NCI-H1436 treated with DMSO at 0.1 percent for 48 hours (cell line): ENCODE results near the gene THAP4.

Source experiments
- DNase-seq: peaks from one replicate; lab custom pipeline; 2025; lab: John Stamatoyannopoulos, UW

Gene THAP4

DNA sequence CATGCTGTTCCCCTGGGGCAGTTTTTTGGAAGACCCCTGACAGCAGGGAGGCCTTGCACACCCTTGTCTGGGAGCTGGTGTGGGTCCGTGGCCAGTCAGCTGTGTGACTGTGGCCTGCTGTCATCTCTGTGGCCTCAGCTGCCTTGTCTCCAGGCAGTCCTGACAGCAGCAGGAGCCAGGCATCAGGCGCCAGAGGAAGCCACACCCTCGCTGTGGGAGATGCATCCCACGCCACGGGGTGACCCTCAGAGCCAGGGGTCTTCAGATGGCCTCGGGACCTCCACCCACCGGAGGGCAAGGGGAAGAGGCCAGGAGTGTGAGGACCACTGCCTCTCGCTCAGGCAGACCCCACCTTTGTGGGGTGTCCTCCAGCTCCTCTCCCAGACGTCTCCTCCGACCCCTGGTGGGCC, 73.4 kb downstream of the THAP4 start:
- DNase-seq: no peak

DNA sequence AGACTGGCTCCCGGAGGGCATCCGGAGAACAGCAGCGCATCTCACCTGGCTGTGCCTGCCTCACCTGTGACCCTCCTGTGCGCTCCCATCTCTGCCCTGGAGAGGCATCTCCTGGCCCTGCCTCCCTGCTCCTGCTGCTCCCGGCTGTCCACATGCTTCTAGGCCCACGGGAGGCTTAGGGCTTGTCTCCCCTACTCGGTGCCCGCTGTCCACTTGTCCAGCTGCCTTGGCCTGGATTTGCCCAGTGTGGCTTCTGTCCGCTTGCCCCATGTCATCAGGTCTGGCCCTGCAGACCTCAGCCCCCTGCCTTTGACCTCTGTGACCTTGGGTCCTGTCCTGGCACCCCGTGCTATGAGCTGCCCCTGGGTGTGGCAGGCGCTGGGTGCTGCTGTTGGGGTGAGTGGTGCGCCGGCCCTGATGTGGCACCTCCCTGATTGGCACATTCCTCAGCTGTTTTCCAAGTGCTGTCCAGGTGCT, 73.9 kb downstream of the THAP4 start:
- no peak for DNase-seq

DNA sequence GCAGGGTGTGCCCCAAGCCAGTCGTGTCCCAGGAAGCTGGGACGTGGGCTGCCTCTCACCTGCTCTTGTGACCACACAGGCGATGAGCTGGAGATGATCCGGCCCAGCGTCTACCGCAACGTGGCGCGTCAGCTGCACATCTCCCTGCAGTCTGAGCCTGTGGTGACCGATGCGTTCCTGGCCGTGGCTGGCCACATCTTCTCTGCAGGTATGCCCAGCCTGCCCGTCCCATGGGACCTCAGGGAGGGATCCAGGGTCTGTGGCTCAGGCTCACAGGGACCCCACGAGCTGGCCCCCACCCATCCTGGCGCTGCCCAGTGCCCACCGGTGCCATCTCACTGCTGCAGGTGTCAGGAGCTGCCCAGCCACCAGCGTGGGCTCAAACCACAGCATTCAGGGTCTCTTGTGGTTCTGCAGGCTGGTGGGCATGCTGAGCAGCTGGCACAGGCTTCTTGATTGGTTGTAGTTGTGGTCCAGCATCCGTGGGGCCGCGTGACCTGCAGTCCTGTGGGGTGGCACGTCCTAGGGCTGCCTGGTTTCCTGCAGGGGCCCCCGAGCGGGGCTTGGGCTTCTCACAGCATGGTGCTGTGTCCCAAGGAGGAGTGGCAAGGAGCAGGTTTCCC, 74.6 kb downstream of the THAP4 start:
- DNase-seq: no peak

DNA sequence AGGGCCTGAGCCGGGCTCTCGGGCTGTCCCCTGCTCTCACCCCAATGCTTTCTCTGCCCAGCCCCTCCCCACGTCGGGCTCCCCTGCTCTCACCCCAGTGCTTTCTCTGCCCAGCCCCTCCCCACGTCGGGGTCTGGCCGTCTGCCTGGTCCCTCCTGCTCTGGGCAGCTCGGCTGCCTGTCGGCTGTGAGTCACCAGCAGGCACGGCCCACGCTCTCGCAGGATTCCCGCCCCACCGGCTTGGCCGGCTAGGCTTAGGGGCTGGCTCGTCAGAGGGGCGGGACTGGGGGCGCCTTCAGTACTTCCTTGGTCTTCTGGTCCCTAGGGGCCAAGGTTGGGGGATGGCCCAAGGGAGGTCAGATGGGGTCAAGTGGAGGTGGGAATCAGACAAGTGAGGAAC, 75.1 kb downstream of the THAP4 start:
- DNase-seq: no peak

DNA sequence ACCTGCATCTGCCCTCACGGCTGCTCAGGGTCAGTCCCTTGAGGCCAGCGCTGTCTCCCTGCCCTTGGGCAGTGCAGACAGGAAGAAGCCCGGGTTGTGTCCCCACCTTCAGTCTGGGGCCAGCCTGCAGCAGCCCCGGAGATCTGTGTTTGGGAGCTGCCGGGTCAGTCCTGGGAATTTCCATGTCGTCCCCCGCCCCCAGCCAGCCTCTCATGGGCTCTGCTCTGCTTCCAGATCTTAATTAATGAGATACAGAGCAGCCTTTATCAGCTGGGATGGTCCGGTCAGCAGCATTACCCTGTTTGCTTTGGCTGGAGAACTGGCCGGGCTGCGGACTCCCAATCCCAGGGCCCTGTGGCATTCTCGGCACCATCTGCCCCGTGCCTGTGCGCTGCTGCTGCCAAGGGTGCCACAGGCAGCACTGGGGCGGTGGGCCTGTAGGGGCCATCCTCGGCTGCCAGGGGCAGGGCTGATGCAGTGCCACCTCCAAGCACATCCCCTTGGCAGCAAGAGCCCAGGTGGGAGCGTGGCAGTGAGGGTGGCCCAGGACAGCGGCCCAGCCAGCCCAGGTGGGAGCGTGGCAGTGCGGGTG, 76.0 kb downstream of the THAP4 start:
- DNase-seq: no peak

DNA sequence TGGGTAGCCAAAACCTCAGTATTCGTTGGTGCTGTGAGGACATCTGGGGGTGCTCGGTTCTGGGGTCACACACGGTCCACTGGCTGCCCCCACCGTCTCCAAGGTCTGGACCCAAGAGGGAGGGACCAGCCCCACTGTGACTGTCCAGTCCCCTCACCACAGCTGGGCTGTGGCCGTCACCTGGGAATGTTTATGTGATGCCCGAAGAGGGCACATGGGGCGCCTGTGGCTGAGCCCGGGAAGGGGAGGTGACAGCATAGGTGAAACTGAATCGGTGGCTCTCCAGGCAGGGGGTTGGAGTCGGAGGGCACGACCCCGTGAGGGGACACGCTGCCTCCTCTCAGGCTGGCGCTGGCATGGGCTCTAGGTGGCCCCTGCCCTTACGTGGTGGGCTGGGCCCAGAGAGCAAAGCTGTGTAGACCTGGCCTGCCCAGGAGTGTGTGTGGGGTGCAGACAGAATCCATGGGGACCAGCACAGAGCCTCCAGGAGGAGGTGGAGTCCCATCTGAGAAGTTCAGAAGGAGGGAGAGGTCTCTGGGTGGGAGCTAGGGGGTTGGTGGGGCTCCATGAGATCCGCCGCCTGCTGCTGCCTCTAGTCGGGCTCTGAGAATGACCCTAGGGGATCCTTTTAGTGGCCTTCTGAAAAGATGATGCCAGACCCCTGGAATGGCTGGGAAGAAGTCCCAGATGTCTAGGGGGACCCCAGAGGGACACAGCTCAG, 76.6 kb downstream of the THAP4 start:
- no peak for DNase-seq

DNA sequence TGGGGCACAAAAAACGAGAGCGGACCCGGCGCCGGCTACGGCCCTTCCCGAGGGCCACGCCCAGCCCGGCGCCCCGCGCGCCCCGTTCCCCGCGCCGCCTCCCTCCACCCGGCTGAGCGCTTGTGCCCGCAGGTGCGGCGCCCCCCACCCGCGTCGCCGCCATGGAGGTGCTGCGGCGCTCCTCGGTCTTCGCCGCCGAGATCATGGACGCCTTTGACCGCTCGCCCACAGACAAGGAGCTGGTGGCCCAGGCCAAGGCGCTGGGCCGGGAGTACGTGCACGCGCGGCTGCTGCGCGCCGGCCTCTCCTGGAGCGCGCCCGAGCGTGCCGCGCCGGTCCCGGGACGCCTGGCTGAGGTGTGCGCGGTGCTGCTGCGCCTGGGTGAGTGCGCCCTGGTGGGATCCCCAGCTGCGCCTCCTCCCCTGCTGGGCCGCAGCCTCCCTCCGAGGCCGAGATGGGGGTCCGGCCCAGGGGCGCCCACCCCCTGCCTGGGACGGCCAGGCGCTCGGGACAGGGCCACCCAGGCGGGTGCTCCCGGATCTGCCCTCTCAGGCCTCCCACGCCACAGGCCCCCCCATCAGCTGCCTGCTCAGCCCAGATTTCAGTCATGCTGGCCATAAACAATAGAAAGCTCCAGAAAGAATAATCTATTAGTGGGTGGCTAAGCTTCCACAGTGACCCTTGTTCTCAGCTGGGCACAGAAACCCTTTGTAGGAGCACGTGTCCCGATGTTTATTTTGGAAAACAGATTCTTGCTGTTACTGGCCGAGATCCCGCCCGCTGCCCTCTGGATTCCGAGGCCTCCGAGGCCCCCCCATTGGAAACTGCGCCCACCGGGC, 77.4 kb downstream of the THAP4 start:
- no peak for DNase-seq

DNA sequence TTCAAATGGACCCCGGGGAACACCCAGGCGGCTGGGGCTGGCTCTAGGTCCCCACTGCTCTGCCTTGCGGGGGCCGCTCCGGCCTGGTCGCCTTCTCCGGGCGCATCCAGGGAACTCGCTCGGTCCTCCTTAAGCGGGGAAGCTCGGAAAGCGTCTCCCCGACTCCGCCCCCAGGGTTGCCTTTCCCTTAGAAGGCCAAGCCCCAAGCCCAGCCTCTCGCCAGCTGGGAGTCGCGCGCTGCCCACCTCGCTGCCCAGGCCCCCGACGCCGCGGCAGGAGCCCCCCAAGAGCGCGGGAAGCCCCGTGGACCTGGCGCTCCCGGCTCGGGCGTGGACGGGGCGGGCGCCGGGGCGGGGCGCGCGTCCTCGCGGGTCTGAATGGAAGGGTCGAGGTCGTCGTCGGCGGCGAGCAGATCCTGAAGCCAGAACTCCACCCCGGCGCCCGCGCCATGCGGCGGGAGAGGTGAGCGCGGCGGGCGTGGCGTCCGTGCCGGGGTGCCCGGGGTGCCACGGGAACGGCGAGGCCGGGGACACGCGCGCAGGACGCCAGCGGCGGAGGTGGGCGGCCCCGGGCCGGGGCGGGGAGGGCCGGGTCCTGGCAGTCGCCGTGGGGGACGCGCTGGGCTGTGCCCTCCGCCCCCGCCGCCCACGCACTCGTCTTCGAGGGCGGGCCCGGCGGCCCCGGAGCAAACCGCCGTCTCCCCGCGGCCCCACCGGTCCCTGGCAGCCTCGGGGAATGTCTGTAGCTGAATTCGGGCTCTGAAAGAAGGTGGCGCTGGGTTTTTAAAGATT, 78.2 kb downstream of the THAP4 start, which contains the start of gene BOK:
BOK (plus strand) TSS at position 214 of the 791 bp plus-strand sequence. CDS start 739 bp downstream, outside the sequence.
- no peak for DNase-seq

DNA sequence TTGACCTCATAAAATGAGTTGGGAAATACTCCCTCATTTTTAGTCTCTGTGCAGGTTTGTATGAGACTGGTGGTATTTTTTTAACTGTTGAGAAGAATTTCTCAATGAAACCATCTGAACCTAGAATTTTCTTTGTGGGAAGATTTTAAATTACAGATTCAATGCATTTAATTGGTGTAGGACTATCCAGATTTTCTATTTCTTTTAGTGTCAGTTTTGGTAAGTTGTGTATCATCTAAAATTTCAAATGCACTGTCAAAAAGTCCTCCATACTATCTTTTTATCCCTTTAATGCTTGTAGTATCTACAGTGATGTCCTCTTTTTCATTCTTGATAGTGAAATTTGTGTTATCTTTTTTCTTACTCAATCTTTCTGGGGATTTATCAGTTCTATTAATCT, 80.2 kb downstream of the THAP4 start:
- no peak for DNase-seq

DNA sequence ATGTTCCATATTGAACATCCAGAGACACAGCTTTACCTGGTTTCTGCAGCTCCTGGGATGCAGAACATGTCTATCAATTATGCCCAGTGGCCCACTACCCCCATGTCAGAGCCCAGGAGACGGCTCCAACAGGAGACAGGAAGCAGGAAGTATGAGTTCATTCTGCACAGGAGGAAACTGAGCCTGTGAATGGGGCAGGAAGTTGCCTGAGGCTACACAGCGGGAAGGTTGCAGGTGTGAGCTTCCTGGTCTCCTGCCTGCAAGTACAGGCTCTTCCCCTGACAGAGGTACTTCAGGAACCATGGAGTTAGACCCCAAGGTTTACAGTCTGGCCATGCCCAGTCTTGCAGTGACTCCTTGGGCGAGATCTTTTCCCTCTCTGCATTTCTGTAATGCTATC, 81.2 kb downstream of the THAP4 start:
- DNase-seq: no peak

DNA sequence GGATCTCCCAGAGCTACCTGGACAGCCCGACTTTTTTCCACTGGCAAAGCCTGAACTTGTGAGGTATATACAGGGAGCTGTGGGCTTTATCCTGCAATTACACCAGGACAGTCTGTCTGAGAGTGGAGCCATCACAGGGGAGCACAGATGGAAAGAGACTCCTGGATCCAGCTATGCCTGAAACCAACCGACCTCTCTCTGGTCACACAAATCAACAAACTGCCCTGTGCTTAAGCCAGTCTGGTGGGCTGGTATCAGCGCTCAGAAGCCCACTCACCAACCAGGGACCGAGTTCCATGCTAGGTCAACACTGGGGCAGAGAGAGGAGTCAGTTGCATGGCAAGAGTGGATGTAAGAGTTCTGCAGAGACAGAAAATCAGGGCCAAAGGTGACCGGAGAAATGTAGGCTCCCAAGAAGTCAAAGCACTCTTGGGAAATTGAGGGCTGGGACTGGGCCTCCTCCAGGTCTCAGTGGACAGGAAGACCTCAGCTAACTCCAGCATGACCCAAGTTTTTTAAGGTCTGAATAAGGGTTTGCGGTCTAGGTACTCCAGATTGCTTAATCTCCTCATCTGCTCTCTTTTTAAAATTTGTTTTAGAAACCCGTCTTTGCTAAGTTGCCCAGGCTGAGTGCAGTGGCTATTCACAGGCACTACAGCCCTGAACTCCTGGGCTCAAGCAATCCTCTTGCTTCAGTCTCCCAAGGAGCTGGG, 82.2 kb downstream of the THAP4 start:
- no peak for DNase-seq

DNA sequence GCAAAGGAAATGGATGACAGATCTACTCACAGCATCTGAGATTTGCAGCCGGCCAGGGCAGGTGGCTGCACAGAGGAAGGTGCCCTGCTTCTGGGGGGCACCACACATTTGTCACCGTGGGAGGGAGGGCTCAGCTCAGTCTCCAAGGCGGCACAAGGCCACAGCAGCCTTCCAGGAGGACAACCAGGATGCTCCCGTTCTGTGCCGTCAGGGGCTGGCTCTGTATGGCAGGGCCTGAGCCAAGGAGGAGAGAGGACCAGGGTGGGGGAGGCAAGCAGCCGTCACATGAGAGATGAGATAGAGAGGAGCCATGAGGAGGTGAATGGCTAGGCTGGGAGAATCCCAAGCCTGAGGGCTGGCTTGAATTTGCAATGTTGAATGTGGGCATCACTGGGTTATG, 83.0 kb downstream of the THAP4 start:
- DNase-seq: no peak

DNA sequence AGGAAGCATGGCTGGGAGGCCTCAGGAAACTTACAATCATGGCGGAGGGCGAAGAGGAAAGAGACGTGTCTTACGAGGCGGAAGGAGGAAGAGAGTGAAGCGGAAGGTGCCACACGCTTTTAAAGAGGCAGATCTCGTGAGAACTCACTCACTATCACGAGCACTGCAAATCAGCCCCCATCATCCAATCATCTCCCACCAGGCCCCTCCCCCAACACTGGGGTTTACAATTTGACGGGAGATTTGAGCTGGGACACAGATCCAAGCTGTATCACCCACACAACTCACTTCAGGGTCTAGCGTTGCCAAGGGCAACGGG, 83.5 kb downstream of the THAP4 start:
- DNase-seq: no peak

DNA sequence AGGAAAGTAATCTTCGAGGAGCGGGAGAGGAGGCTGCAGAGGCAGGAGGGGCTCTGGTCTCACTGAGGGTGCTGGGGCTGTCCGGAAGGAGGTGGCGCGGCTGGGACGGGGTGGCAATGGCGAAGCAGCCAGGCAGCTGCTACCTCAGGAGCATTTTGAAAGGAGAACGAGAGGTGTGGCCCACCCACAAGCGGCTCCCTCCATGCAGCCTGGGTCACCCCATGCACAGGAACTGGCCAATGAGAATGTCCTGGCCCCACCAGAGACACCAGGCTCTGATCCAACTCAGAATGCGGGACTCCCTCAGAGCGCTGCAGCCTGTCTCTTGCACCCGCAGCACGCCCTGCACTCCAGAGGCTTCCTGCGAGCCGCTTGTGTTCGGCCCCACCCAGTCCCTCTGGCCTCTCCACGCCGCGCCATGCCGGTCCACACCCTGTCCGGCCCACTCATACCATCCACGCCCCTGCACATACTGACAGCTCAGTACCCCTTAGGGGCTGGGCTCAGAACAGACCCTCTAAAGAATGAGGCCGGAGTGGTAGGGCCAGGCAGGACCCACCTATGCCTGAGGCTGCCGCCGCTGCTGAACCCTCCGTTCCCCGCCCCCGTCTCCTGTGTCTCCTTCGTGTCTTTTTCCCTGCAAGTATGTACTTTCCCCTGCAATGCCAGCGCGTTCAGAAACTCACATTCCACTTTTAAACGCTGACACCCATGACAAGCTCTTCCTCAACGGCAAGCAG, 84.8 kb downstream of the THAP4 start:
- DNase-seq: no peak

DNA sequence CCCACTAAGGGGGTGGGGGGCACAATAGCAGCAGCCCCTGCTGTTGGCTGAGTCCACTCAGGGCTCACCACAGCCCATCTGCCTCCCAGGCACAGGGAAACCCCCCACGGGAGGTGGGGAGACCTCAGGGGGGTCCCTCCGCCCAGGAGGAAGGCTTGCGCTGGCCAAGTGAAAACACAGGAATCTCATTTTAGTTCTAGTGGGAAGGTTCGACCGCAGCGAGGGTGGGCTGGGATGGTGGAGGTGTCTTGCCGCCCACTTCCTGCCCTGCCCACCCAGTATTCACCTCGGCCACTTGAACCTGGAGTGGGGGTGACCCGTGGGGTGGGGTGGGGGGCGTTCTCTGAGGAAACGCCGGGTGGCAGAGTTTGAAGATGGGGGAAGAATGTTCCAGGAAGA, 85.4 kb downstream of the THAP4 start:
- no peak for DNase-seq

DNA sequence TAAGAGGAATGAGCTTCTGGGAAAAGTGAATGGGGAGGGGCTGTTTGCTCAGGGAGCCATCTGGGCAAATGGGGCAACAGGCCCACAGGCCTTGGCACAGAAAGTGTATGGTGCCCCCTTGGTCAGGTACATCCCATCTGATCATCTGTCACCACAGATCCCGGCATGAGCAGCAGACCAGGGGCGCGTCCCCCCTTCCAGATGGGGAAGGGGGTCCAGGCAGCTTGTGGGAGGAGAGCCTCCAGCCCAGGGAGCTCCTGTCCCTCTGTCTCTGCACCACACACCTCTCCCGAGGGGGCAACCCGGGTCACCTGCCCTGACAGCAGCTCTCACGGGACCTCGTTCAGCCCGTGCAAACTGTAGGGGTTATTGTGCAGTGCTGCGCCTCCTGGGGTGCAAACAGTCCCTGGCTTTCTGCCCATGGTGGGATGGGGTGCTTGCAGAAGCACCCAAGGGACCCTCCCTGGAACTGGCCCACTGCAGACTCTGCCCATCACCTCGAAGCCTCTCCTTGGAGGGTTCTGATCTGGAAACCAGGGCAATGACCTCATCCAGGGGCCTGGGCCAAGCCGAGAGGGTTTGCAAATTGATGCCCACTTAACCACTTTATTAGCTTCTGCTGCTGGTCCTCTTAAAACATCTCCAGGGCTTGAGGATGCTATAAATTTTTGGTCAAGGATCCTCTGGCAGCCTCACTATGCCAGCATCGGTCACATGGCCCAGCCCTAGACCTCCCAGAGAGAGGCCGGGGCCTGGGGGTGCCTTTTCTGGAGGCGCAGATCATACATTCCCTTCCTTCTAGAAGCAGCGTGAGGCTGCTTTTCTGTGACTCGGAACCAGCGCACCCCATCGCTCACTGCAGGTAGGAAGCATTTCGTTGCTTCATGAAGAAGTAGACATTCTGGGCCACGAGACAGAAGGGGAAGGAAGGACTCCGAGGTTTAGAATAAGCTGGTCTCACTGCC, 86.1 kb downstream of the THAP4 start:
- DNase-seq: no peak

DNA sequence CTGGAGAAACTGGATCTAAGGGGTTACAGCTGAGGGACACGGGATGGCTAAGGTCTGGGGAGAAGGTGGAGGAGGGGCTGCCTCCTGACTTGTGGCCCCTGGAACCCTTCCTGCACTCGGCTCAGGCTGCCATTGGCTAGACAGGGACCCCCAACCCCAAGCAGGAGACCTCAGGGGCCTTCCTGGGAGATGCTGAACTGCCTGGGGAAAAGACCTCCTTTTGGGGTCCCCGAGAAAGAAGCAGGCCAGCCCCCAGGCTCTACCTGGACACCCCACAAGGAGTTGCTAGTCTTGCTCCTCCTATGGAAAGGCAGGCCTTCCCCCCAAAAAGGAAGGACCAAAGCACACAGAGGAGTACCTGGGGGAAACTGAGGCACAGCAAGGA, 88.5 kb downstream of the THAP4 start:
- DNase-seq: no peak

DNA sequence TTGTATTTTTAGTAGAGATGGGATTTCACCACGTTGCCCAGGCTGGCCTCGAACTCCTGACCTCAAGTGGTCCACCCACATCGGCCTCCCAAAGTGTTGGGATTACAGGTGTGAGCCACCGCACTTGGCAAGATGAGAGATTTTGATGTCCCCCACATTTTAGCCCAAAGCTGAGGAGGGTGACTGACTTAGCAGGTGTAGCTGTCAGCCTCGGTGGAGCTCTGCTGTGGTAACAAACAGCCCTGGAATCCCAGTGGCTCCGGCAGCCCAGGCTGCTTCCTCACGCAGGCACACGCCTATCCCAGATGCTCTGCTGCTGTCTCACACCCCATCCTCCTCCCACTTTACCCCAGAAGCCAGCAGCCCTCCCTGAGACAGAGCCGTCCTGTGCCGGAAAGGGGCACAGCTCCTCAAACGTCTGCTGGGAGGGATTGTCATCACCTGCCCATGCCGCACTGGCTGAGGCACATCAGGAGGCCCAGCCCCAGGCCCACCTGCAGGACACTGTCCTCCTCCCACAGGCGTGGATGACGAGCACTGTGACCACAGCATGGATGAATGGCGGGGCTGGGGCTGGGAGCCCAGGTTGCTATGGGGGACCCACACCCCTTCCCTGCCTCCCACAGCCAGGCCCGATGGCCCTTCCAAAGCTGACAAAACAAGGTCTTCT, 89.0 kb downstream of the THAP4 start:
- no peak for DNase-seq
